GM21390 (cell line): Measurements from ENCODE around the gene NTMT2.

Experiments
- ATAC-seq: cut with Tn5 transposase; IDR thresholded peaks from one replicate; pipeline ENCODE4 v1.9.1; 2021; ENCODE audit not compliant: unreplicated experiment

The NTMT2 gene

GRCh38 chr1:170204121-170204520, 58.4 kb downstream of the NTMT2 start:
- ATAC-seq: no peak

- ATAC-seq: no peak
Observed at GRCh38 chr1:170205301-170205700, 59.5 kb downstream of the NTMT2 start.

GRCh38 chr1:170209125-170209524, 63.4 kb downstream of the NTMT2 start:
- no peak for ATAC-seq

GRCh38 chr1:170210142-170210541, 64.4 kb downstream of the NTMT2 start:
- no peak for ATAC-seq

GRCh38 chr1:170213596-170213995, 67.8 kb downstream of the NTMT2 start:
- no peak for ATAC-seq

- ATAC-seq: peak; percentile 83
Observed at GRCh38 chr1:170214117-170215032, 68.6 kb downstream of the NTMT2 start.

GRCh38 chr1:170215072-170215885, 69.5 kb downstream of the NTMT2 start:
- no peak for ATAC-seq

GRCh38 chr1:170217517-170218256, 71.9 kb downstream of the NTMT2 start:
- no peak for ATAC-seq

- no peak for ATAC-seq
Observed at GRCh38 chr1:170218257-170218650, 72.5 kb downstream of the NTMT2 start.
